HK-2 (cell line): ENCODE measurements around the gene CALML4.
A peak's percentile ranks its signal among the peaks of the same experiment; 100 is the strongest.
"Not testable (repeated sequence)": the region's sequence is repeated elsewhere in the genome, so short reads cannot be mapped to it uniquely, and the experiment has no call there.

ENCODE experiments used
- DNase-seq: peaks from one replicate; pipeline ENCODE4 v3.0.0-alpha.2; 2018; ENCODE audit not compliant: unreplicated experiment

Gene CALML4

GRCh38 chr15:68224546-68225250, 19.6 kb upstream of the CALML4 start:
- no peak for DNase-seq

GRCh38 chr15:68224108-68224507, 19.0 kb upstream of the CALML4 start:
- no peak for DNase-seq

- DNase-seq = no peak
These were observed 18.0 kb upstream of the CALML4 start for GRCh38 chr15:68223171-68223570.

- not testable (repeated sequence) for DNase-seq
These were observed 17.3 kb upstream of the CALML4 start for GRCh38 chr15:68222432-68222743.

GRCh38 chr15:68221530-68222431, 16.6 kb upstream of the CALML4 start:
- not testable (repeated sequence) for DNase-seq

- no peak for DNase-seq
These were observed 15.8 kb upstream of the CALML4 start for GRCh38 chr15:68220967-68221366.

- no peak for DNase-seq
These were observed 15.4 kb upstream of the CALML4 start for GRCh38 chr15:68220489-68220888.

- no peak for DNase-seq
These were observed 14.0 kb upstream of the CALML4 start for GRCh38 chr15:68218847-68219798.

GRCh38 chr15:68218331-68218730, 13.2 kb upstream of the CALML4 start:
- DNase-seq = no peak

- no peak for DNase-seq
These were observed 12.2 kb upstream of the CALML4 start for GRCh38 chr15:68217341-68217740.

- DNase-seq = no peak
These were observed 9.7 kb upstream of the CALML4 start for GRCh38 chr15:68214838-68215254.

- DNase-seq = no peak
These were observed 9.1 kb upstream of the CALML4 start for GRCh38 chr15:68213991-68214837.

- DNase-seq = not testable (repeated sequence)
These were observed 8.3 kb upstream of the CALML4 start for GRCh38 chr15:68213491-68213845.

- DNase-seq = no peak
These were observed 6.7 kb upstream of the CALML4 start for GRCh38 chr15:68211656-68212320.

GRCh38 chr15:68210821-68211655, 5.9 kb upstream of the CALML4 start:
- DNase-seq = peak; percentile 29

- DNase-seq = no peak
These were observed 5.3 kb upstream of the CALML4 start for GRCh38 chr15:68210409-68210756.

GRCh38 chr15:68209735-68210408, 4.7 kb upstream of the CALML4 start:
- DNase-seq = no peak

GRCh38 chr15:68209272-68209671, 4.1 kb upstream of the CALML4 start:
- no peak for DNase-seq

- DNase-seq = no peak
These were observed 3.6 kb upstream of the CALML4 start for GRCh38 chr15:68208636-68209240.
